Spleen (tissue), 7 donors: Measurements from ENCODE around the gene CCDC137.

Source experiments
- CTCF ChIP-seq, 11 experiments: fragments of 200-600 bp in 7 of 11; fragments of 450-650 bp in 4 of 11; sonication (generic) in 4 of 11; IDR thresholded peaks in 8 of 11; conservative IDR thresholded peaks in 3 of 11; 1 replicate in 7 of 11; 2 replicates in 4 of 11; pipeline versions ENCODE4 v1.4.0 to v1.8.0; 2016 to 2021; ENCODE audit warnings: antibody characterized with exemption in 11 of 11, inconsistent platforms in 4 of 11, mild to moderate bottlenecking in 1 of 11
- POLR2A ChIP-seq, 3 donors: fragments of 450-650 bp; IDR thresholded peaks; one replicate each; pipeline ENCODE4 v1.5.1; 2017; ENCODE audit warnings: antibody characterized with exemption in 3 of 3, mild to moderate bottlenecking in 1 of 3
- POLR2AphosphoS5 ChIP-seq, 3 donors: sonication (generic); formaldehyde crosslinking; IDR thresholded peaks; one replicate each; pipeline ENCODE4 v1.5.1; 2017; ENCODE audit warnings: antibody characterized with exemption in 3 of 3
- donor health status: DM: no; HTN: no; CAD: no; lungs with moderate emphysema.
- donor health status: DM: no; HTN: no; CAD: no.
- donor health status: DM: no; HTN: no; CAD: no.

- TF ChIP-seq POLR2A (IDR thresholded peaks at IDR 0.05) (no peak), CTCF (IDR thresholded peaks at IDR 0.05 in 8 of 11, conservative IDR thresholded peaks at IDR 0.05 in 3 of 11) (no peak), POLR2AphosphoS5 (IDR thresholded peaks at IDR 0.05) (no peak)
These were observed 27.1 kb downstream of the CCDC137 start for GRCh38 chr17:81693509-81694210.
